ENCODE measurements around the gene FMNL3. TPM values are rescaled to one million over a fixed set of nuclear protein-coding genes. Genes with fewer than 3 reads are reported as not detected.
"Not testable (repeated sequence)": the region's sequence is repeated elsewhere in the genome, so short reads cannot be mapped to it uniquely, and the experiment has no call there.

FMNL3 gene
- total and polyA plus RNA-seq, 9 donors, result 19.9 to 39.3 (median 26.3) TPM

GRCh38 chr12:49609059-49609874 lies 97.9 kb downstream of the FMNL3 start:
- no CpG with 5 or more reads among the region's 2 CpGs for WGBS (ENCODE audit: insufficient coverage)
- peaks cover 4% of the 10 kb centered on the region for H3K9me3 ChIP-seq (replicated peaks; ENCODE audit: control insufficient read depth, low read depth, low read length)

DNA sequence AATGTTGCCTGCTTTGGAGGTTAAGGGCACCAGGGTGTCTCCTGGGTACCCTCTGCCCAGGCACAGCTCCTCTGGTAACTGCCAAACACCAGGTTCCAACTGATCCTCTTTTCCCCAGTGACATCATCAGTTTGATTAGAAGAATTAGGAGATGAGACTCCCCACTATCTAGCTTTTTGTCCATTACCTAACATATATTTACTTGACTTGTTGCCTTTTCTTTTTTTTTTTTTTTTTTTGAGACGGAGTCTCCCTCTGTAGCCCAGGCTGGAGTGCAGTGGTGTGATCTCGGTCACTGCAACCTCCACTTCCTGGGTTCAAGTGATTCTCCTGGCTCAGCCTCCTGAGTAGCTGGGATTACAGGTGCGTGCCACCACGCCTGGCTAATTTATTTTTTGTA lies 101.7 kb downstream of the FMNL3 start, which contains the start of gene FAM186B:
Gene FAM186B (minus strand): TSS at position 101 of the 400 bp plus-strand sequence. CDS start 162 bp downstream, outside the sequence.
- not testable (repeated sequence) for H3K4me3 ChIP-seq (ENCODE audit: low read length)

More at GRCh38 chr12:49609059-49609874, 97.9 kb downstream of the FMNL3 start:
- Histone ChIP-seq H3K27ac (ENCODE audit: low read length) (no peak overlapping the region), H3K27me3 (ENCODE audit: control insufficient read depth, insufficient read depth, low read length) (no peaks in the 10 kb centered on the region), H3K36me3 (ENCODE audit: control insufficient read depth, insufficient read depth, low read length) (no peaks in the 10 kb centered on the region), H3K4me1 (ENCODE audit: control insufficient read depth, insufficient read depth, low read length) (peaks cover 3% of the 10 kb centered on the region), H3K4me3 (ENCODE audit: low read length) (no peak overlapping the region)
- no peak for DNase-seq

DNA sequence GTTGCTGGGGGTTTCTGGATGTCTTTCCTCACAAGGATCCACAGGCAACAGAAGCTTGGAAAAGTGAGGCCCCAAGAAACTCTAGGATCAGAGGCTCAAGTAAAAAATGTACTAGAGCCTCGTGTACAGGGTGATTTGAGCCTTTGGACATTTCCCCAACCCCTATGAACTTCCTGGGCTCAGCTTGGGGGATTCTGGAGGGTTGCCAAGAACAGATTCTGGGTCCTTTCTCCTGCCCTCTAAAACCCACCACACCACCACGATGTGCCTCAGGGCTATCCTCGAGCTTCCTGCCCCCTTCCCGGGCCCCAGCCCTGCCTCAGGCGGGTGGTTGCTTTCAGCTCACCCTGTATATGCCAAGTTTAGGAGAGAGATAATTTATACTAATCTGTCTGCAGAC lies 102.3 kb downstream of the FMNL3 start:
- peaks cover 12% of the 10 kb centered on the region for H3K36me3 ChIP-seq (ENCODE audit: control insufficient read depth, insufficient read depth, low read length)
- H3K4me1 ChIP-seq (ENCODE audit: control insufficient read depth, insufficient read depth, low read length), result peaks cover 3% of the 10 kb centered on the region
- no peak overlapping the region for H3K4me3 ChIP-seq (ENCODE audit: low read length)
- H3K9me3 ChIP-seq (replicated peaks; ENCODE audit: control insufficient read depth, low read depth, low read length), result no peaks in the 10 kb centered on the region
- WGBS (ENCODE audit: insufficient coverage), result 20% methylated on average over 1 of the region's 5 CpGs
- no peak overlapping the region for H3K27ac ChIP-seq (ENCODE audit: low read length)
- no peak for DNase-seq
- H3K27me3 ChIP-seq (ENCODE audit: control insufficient read depth, insufficient read depth, low read length), result no peaks in the 10 kb centered on the region

More for the DNA sequence above, 101.7 kb downstream of the FMNL3 start, which contains the start of gene FAM186B:
- H3K9me3 ChIP-seq (replicated peaks; ENCODE audit: control insufficient read depth, low read depth, low read length); DNase-seq; H3K27me3 ChIP-seq (ENCODE audit: control insufficient read depth, insufficient read depth, low read length); H3K36me3 ChIP-seq (ENCODE audit: control insufficient read depth, insufficient read depth, low read length); H3K27ac ChIP-seq (ENCODE audit: low read length); H3K4me1 ChIP-seq (ENCODE audit: control insufficient read depth, insufficient read depth, low read length): not testable (repeated sequence)
- WGBS (ENCODE audit: insufficient coverage), result no CpG with 5 or more reads among the region's 4 CpGs

- no CpG with 5 or more reads among the region's 1 CpG for WGBS (ENCODE audit: insufficient coverage)
- peaks cover 17% of the 10 kb centered on the region for H3K36me3 ChIP-seq (ENCODE audit: control insufficient read depth, insufficient read depth, low read length)
These were observed 103.5 kb downstream of the FMNL3 start for GRCh38 chr12:49603721-49604120.

DNA sequence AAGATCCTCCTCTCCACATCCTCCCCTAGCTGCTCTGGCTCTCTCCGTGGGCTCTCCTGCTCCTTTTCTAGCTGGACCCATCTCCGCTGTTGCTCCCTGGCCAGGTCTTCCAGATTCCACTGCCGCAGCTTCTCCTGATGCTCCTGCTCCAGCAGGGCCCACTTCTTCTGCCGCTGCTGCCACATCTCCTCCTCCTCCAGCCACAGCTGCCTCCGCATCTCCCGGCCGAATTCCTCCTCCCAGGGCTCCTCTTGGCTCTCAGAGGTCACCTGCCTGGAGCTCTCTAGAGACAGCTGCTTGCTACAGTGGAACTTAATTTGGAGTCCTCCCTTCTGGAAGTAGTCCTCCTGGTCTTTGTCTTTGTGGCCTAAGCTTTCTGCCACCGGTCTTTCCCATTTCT lies 107.2 kb downstream of the FMNL3 start:
- WGBS (ENCODE audit: insufficient coverage), result 93% methylated on average over 8 of the region's 8 CpGs
- Histone ChIP-seq H3K36me3 (ENCODE audit: control insufficient read depth, insufficient read depth, low read length) (peaks cover 22% of the 10 kb centered on the region), H3K27ac (ENCODE audit: low read length) (no peak overlapping the region), H3K27me3 (ENCODE audit: control insufficient read depth, insufficient read depth, low read length) (no peaks in the 10 kb centered on the region), H3K4me1 (ENCODE audit: control insufficient read depth, insufficient read depth, low read length) (peaks cover 4% of the 10 kb centered on the region), H3K4me3 (ENCODE audit: low read length) (no peak overlapping the region), H3K9me3 (replicated peaks; ENCODE audit: control insufficient read depth, low read depth, low read length) (no peaks in the 10 kb centered on the region)
- no peak for DNase-seq

More at GRCh38 chr12:49603721-49604120, 103.5 kb downstream of the FMNL3 start:
- H3K27me3 ChIP-seq (ENCODE audit: control insufficient read depth, insufficient read depth, low read length), result no peaks in the 10 kb centered on the region
- H3K27ac ChIP-seq (ENCODE audit: low read length), result no peak overlapping the region
- no peaks in the 10 kb centered on the region for H3K9me3 ChIP-seq (replicated peaks; ENCODE audit: control insufficient read depth, low read depth, low read length)
- DNase-seq, result no peak
- peaks cover 3% of the 10 kb centered on the region for H3K4me1 ChIP-seq (ENCODE audit: control insufficient read depth, insufficient read depth, low read length)
- no peak overlapping the region for H3K4me3 ChIP-seq (ENCODE audit: low read length)

DNA sequence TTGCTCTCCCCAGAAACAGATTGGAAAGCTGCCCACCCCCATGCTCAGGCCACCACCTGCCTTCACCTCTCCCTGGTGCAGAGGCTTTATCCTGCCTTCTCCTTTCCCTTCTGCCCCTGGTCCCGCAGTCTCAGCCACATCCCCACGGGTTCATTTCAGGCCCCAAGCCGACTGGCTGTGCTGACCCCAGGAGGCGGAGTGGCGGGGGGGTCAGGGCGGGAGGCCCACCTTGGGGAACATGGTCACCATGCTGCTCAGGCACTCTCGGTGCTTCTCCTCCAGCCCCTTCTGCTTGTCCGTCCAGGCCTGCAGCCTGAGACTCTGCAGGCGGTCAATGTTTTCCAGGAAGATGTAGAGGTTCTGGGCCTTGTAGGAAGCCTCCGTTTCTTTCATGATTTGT lies 108.7 kb downstream of the FMNL3 start:
- no peak overlapping the region for H3K4me3 ChIP-seq (ENCODE audit: low read length)
- 69% methylated on average over 7 of the region's 10 CpGs for WGBS (ENCODE audit: insufficient coverage)
- no peaks in the 10 kb centered on the region for H3K27me3 ChIP-seq (ENCODE audit: control insufficient read depth, insufficient read depth, low read length)
- no peak overlapping the region for H3K27ac ChIP-seq (ENCODE audit: low read length)
- H3K4me1 ChIP-seq (ENCODE audit: control insufficient read depth, insufficient read depth, low read length), result peaks cover 2% of the 10 kb centered on the region
- H3K36me3 ChIP-seq (ENCODE audit: control insufficient read depth, insufficient read depth, low read length), result peaks cover 22% of the 10 kb centered on the region
- DNase-seq, result no peak
- H3K9me3 ChIP-seq (replicated peaks; ENCODE audit: control insufficient read depth, low read depth, low read length), result no peaks in the 10 kb centered on the region

DNA sequence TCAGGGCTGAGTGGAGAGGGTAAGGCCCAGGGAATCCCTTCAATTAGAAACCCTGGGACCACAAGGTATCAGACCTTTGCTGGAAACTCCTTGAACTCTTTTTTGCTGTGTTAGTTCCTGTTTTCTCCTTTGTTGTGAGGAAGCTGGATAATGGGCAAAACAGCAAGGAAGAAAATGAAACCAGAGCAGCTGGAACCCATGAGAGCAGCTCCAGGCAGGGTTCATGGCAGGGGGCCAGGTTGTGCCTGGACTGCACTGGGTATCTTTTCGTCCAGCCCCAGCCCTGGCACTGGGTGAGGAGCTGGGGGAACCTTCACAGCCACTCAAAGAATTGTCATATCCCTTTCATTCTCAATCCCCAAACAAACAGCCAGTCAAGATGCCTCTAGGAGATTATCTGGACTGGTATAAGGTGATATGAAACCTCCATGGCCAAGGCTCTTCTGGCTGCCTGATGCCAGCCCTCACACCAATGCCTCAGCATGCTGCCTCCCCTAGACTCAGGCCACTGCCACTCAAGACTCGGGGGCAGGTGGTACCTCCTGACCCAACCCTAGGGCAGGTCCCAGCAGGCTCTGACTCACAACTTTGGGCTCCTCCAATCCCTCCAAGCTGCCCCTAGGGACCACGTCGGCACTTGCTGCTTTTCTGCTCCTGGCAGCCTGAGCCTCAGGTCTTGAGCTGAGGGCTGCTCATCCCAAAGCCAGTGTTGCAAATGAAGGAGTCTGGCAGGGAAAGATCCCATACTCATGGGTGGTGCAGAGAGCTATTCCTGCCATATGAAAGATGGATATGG lies 118.3 kb downstream of the FMNL3 start:
- Histone ChIP-seq H3K4me1 (ENCODE audit: control insufficient read depth, insufficient read depth, low read length) (peaks cover 42% of the 10 kb centered on the region), H3K4me3 (ENCODE audit: low read length) (no peak overlapping the region), H3K9me3 (replicated peaks; ENCODE audit: control insufficient read depth, low read depth, low read length) (peaks cover 4% of the 10 kb centered on the region), H3K36me3 (ENCODE audit: control insufficient read depth, insufficient read depth, low read length) (peaks cover 22% of the 10 kb centered on the region), H3K27me3 (ENCODE audit: control insufficient read depth, insufficient read depth, low read length) (no peaks in the 10 kb centered on the region), H3K27ac (ENCODE audit: low read length) (peak overlapping the region; percentile 42)
- no peak for DNase-seq
- WGBS (ENCODE audit: insufficient coverage), result 67% methylated on average over 1 of the region's 4 CpGs

DNA sequence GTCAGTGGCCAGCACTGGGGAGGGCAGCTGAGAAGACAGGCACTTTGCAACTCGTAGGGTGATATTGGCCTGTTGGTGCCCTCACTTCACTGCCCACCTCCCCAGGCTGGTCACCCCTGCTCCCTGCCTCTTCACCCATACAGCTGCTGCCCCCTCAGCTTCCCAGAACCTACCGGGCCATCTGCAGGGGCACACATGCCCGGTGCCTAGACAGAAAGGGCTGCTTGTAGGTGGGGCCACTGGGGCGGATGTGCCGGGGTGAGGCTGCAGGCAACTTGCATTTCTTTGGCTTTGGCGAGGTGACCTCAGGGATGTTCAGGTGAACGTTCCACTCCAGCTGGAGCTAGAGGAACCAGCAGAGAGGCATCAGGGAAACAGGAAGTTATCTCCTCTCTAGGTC lies 118.9 kb downstream of the FMNL3 start:
- H3K36me3 ChIP-seq (ENCODE audit: control insufficient read depth, insufficient read depth, low read length), result peaks cover 22% of the 10 kb centered on the region
- H3K27me3 ChIP-seq (ENCODE audit: control insufficient read depth, insufficient read depth, low read length), result no peaks in the 10 kb centered on the region
- WGBS (ENCODE audit: insufficient coverage), result 88% methylated on average over 7 of the region's 7 CpGs
- no peak overlapping the region for H3K4me3 ChIP-seq (ENCODE audit: low read length)
- no peak overlapping the region for H3K27ac ChIP-seq (ENCODE audit: low read length)
- no peak for DNase-seq
- H3K4me1 ChIP-seq (ENCODE audit: control insufficient read depth, insufficient read depth, low read length), result peaks cover 48% of the 10 kb centered on the region
- peaks cover 4% of the 10 kb centered on the region for H3K9me3 ChIP-seq (replicated peaks; ENCODE audit: control insufficient read depth, low read depth, low read length)

DNA sequence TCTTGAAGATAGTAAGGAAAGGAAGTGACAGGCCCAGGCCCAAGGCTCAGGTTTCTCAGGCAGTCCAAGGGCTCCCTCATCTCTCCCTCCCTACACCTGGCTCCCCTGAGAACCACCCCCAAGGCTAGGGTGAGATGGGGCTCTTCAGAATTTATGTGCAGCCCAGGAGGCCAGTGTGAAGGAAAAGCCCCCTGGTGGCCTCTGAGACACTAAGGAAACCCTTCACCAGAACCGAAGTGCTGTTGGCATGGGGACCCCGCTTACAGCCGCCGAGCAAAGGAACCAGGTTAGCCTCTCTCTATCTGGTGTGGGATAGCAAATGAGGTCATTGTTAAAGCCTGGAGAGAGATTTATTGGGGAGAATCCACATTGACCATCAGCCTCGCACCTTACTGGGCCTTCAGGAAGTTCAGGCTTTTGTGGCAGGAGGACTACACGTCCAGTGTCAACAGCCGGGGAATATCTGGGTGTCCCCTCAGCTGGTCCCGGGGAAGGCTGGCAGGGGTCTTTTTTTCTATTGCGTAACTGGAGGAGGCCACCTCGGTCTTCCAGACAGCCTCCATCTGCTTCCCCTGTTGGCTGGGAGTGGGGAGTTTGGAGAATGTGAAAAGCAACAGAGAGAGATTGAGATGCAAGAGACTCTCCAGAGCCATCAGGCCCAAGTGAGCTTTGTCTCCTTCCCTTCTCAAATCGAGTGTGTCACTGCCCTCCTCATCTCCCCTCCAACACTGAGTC lies 119.9 kb downstream of the FMNL3 start:
- no peaks in the 10 kb centered on the region for H3K27me3 ChIP-seq (ENCODE audit: control insufficient read depth, insufficient read depth, low read length)
- peaks cover 54% of the 10 kb centered on the region for H3K4me1 ChIP-seq (ENCODE audit: control insufficient read depth, insufficient read depth, low read length)
- peaks cover 22% of the 10 kb centered on the region for H3K36me3 ChIP-seq (ENCODE audit: control insufficient read depth, insufficient read depth, low read length)
- DNase-seq, result no peak
- no peak overlapping the region for H3K27ac ChIP-seq (ENCODE audit: low read length)
- no peak overlapping the region for H3K4me3 ChIP-seq (ENCODE audit: low read length)
- WGBS (ENCODE audit: insufficient coverage), result 88% methylated on average over 3 of the region's 11 CpGs
- peaks cover 4% of the 10 kb centered on the region for H3K9me3 ChIP-seq (replicated peaks; ENCODE audit: control insufficient read depth, low read depth, low read length)
